K562 treated with DMSO at 1 percent for 48 hours (cell line): Measurements from ENCODE around the gene DNAJC21. TPM values are rescaled to one million over a fixed set of nuclear protein-coding genes. Genes with fewer than 3 reads are reported as not detected.

ENCODE experiments used
- total RNA-seq: library from RNA; unstranded; fragments of 300-600 nt; gene quantifications from 2 replicates; pipeline ENCODE4 v1.2.3, GENCODE V29; 2022; ENCODE audit warnings: low replicate concordance; ENCODE audit errors: extremely low read depth

DNAJC21 gene
- total RNA-seq = 227 TPM in 1 of 2 replicates, not detected in the other

GRCh38 chr5:34929134-34929719 is at the start of gene DNAJC21:
Gene DNAJC21, plus strand, starts transcription at chr5:34929559. Its CDS starts 261 bp downstream, at chr5:34929820.

GRCh38 chr5:34915139-34915855 is 14.1 kb upstream of the DNAJC21 start, which contains the start of the genes BRIX1 and RAD1:
Gene BRIX1, plus strand, starts transcription at chr5:34915711. Its CDS starts 28 bp downstream, at chr5:34915739.
Gene RAD1, minus strand, starts transcription at chr5:34915504. Its CDS starts 612 bp downstream, at chr5:34914892.

Other genes starting within 250 kb of the DNAJC21 start
- gene TTC23L, start 90.4 kb upstream of the DNAJC21 start, total RNA-seq = not detected in 2 replicates
- gene RAD1, start 14.1 kb upstream of the DNAJC21 start, total RNA-seq = not detected in 2 replicates
- gene BRIX1, start 13.8 kb upstream of the DNAJC21 start, total RNA-seq = not detected in 2 replicates
- gene AGXT2, start 118.4 kb downstream of the DNAJC21 start, total RNA-seq = not detected in 2 replicates